ENCODE results near the gene PSPH. TPM values are rescaled to one million over a fixed set of nuclear protein-coding genes. Genes with fewer than 3 reads are reported as not detected.
"Not testable (repeated sequence)": the region's sequence is repeated elsewhere in the genome, so short reads cannot be mapped to it uniquely, and the experiment has no call there.

The PSPH gene
- total and polyA plus RNA-seq, 4 donors: 5.5 to 35.9 (median 9.0) TPM

GRCh38 chr7:56092789-56093531 lies 41.7 kb upstream of the PSPH start, which contains the start of gene PHKG1:
PHKG1 (minus strand) TSS chr7:56092952; CDS start chr7:56088941, 4,011 bp downstream.
- WGBS: 28% methylated on average over 19 of the region's 19 CpGs
- no peak within 1 kb of the TSS for H3K4me3 ChIP-seq (ENCODE audit: low read depth in 1 of 3, low read length in 3 of 3)
- no peaks in the 10 kb centered on the region for H3K36me3 ChIP-seq (ENCODE audit: control insufficient read depth in 4 of 4, insufficient read depth in 3 of 4, low read depth in 1 of 4, low read length in 3 of 4)
- TF ChIP-seq GABPA (IDR thresholded peaks at IDR 0.05 in 1 of 2, conservative IDR thresholded peaks at IDR 0.05 in 1 of 2): no peak
- TF ChIP-seq RXRA (IDR thresholded peaks at IDR 0.05): peak; percentile 24 to 28
- no peak for TF ChIP-seq YY1 (IDR thresholded peaks at IDR 0.05)
- TF ChIP-seq HNF4G (IDR thresholded peaks at IDR 0.05): no peak
- TF ChIP-seq FOXA1 (IDR thresholded peaks at IDR 0.05): no peak
- no peak for TF ChIP-seq TAF1 (conservative IDR thresholded peaks at IDR 0.05)
- peak; percentile 80 to 84 for TF ChIP-seq RAD21 (IDR thresholded peaks at IDR 0.05)
- TF ChIP-seq NR2F2 (IDR thresholded peaks at IDR 0.05): peak; percentile 36
- TF ChIP-seq, protein P1, sequence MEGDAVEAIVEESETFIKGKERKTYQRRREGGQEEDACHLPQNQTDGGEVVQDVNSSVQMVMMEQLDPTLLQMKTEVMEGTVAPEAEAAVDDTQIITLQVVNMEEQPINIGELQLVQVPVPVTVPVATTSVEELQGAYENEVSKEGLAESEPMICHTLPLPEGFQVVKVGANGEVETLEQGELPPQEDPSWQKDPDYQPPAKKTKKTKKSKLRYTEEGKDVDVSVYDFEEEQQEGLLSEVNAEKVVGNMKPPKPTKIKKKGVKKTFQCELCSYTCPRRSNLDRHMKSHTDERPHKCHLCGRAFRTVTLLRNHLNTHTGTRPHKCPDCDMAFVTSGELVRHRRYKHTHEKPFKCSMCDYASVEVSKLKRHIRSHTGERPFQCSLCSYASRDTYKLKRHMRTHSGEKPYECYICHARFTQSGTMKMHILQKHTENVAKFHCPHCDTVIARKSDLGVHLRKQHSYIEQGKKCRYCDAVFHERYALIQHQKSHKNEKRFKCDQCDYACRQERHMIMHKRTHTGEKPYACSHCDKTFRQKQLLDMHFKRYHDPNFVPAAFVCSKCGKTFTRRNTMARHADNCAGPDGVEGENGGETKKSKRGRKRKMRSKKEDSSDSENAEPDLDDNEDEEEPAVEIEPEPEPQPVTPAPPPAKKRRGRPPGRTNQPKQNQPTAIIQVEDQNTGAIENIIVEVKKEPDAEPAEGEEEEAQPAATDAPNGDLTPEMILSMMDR (IDR thresholded peaks at IDR 0.05; ENCODE audit: low read depth, low read length, missing input control): peak; percentile 64
- TF ChIP-seq, protein P2, sequence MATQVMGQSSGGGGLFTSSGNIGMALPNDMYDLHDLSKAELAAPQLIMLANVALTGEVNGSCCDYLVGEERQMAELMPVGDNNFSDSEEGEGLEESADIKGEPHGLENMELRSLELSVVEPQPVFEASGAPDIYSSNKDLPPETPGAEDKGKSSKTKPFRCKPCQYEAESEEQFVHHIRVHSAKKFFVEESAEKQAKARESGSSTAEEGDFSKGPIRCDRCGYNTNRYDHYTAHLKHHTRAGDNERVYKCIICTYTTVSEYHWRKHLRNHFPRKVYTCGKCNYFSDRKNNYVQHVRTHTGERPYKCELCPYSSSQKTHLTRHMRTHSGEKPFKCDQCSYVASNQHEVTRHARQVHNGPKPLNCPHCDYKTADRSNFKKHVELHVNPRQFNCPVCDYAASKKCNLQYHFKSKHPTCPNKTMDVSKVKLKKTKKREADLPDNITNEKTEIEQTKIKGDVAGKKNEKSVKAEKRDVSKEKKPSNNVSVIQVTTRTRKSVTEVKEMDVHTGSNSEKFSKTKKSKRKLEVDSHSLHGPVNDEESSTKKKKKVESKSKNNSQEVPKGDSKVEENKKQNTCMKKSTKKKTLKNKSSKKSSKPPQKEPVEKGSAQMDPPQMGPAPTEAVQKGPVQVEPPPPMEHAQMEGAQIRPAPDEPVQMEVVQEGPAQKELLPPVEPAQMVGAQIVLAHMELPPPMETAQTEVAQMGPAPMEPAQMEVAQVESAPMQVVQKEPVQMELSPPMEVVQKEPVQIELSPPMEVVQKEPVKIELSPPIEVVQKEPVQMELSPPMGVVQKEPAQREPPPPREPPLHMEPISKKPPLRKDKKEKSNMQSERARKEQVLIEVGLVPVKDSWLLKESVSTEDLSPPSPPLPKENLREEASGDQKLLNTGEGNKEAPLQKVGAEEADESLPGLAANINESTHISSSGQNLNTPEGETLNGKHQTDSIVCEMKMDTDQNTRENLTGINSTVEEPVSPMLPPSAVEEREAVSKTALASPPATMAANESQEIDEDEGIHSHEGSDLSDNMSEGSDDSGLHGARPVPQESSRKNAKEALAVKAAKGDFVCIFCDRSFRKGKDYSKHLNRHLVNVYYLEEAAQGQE (IDR thresholded peaks at IDR 0.05): no peak
- H3K27me3 ChIP-seq (ENCODE audit: control insufficient read depth in 4 of 4, insufficient read depth in 4 of 4, low read length in 3 of 4): no peaks in the 10 kb centered on the region
- H3K9ac ChIP-seq (ENCODE audit: low read depth in 1 of 2, low read length in 2 of 2): no peak within 1 kb of the TSS
- H3K27ac ChIP-seq (ENCODE audit: low read depth in 1 of 2, low read length in 2 of 2): peak within 1 kb of the TSS; percentile 14 to 43
- DNase-seq (ENCODE audit: low spot score): no peak
- H3K9me3 ChIP-seq (ENCODE audit: control insufficient read depth in 4 of 4, low read length in 3 of 4): no peaks in the 10 kb centered on the region
- peaks cover 1 to 13% (median 7%) of the 10 kb centered on the region in 4 donors for H3K4me1 ChIP-seq (ENCODE audit: control insufficient read depth in 4 of 4, insufficient read depth in 4 of 4, low read length in 3 of 4)

DNA sequence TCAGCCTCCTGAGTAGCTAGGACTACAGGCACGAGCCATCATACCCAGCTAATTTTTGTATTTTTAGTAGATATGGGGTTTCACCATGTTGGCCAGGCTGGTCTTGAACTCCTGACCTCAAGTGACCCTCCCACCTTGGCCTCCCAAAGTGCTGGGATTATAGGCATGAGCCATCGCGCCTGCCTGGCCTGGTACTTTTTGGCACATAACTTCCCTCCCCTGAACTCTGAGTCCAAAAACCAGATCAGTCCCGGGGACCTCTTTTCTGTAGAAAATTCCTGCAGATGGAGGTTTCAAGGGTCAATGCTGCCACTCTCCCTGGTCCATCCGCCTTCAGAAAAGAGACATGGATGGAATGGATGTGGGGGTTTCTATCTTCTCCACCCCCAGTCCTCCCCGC lies 41.1 kb upstream of the PSPH start:
- H3K27me3 ChIP-seq (ENCODE audit: control insufficient read depth in 4 of 4, insufficient read depth in 4 of 4, low read length in 3 of 4); H3K9ac ChIP-seq (ENCODE audit: low read depth in 1 of 2, low read length in 2 of 2); H3K36me3 ChIP-seq (ENCODE audit: control insufficient read depth in 4 of 4, insufficient read depth in 3 of 4, low read depth in 1 of 4, low read length in 3 of 4); H3K4me3 ChIP-seq (ENCODE audit: low read depth in 1 of 3, low read length in 3 of 3); DNase-seq (ENCODE audit: low spot score); H3K9me3 ChIP-seq (ENCODE audit: control insufficient read depth in 4 of 4, low read length in 3 of 4): not testable (repeated sequence)
- peak overlapping the region in 1 of 2 donors; percentile 14 for H3K27ac ChIP-seq (ENCODE audit: low read depth in 1 of 2, low read length in 2 of 2)
- WGBS: 37% methylated on average over 6 of the region's 6 CpGs
- TF ChIP-seq HNF4A (conservative IDR thresholded peaks at IDR 0.05): peak; percentile 26 to 45
- H3K4me1 ChIP-seq (ENCODE audit: control insufficient read depth in 4 of 4, insufficient read depth in 4 of 4, low read length in 3 of 4): peaks cover 1 to 13% (median 7%) of the 10 kb centered on the region in 4 donors

DNA sequence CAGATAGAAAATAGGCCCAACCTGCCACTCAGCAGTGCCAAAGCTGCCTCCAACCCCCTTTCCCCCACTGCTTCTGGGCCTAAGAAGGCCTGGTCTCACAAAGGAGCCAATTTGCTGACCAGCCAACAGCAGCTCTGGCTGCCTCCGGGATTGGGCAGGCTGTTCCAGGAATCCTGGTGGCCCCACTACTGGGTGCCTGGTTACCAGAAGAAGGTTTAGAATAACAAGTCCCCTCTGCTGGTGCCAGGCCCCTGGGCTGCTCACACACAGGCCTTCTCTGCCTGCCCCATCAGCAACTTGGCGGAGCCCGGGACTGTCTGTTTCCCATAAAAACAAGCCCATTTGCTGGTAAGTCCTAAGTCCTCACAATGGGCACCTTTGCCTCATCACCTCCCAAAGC lies 40.3 kb upstream of the PSPH start:
- Histone ChIP-seq H3K4me1 (ENCODE audit: control insufficient read depth in 4 of 4, insufficient read depth in 4 of 4, low read length in 3 of 4) (peaks cover 1 to 13% (median 7%) of the 10 kb centered on the region in 4 donors), H3K9ac (ENCODE audit: low read depth in 1 of 2, low read length in 2 of 2) (no peak overlapping the region), H3K27ac (ENCODE audit: low read depth in 1 of 2, low read length in 2 of 2) (no peak overlapping the region), H3K27me3 (ENCODE audit: control insufficient read depth in 4 of 4, insufficient read depth in 4 of 4, low read length in 3 of 4) (no peaks in the 10 kb centered on the region), H3K36me3 (ENCODE audit: control insufficient read depth in 4 of 4, insufficient read depth in 3 of 4, low read depth in 1 of 4, low read length in 3 of 4) (peaks cover 0 to 5% (median 2%) of the 10 kb centered on the region in 4 donors), H3K4me3 (ENCODE audit: low read depth in 1 of 3, low read length in 3 of 3) (no peak overlapping the region), H3K9me3 (ENCODE audit: control insufficient read depth in 4 of 4, low read length in 3 of 4) (no peaks in the 10 kb centered on the region)
- no peak for DNase-seq (ENCODE audit: low spot score)
- 84% methylated on average over 3 of the region's 3 CpGs for WGBS
- no peak for TF ChIP-seq YY1 (IDR thresholded peaks at IDR 0.05)
- no peak for TF ChIP-seq RAD21 (IDR thresholded peaks at IDR 0.05)
- no peak for TF ChIP-seq NR2F2 (IDR thresholded peaks at IDR 0.05)
- TF ChIP-seq, protein P3, sequence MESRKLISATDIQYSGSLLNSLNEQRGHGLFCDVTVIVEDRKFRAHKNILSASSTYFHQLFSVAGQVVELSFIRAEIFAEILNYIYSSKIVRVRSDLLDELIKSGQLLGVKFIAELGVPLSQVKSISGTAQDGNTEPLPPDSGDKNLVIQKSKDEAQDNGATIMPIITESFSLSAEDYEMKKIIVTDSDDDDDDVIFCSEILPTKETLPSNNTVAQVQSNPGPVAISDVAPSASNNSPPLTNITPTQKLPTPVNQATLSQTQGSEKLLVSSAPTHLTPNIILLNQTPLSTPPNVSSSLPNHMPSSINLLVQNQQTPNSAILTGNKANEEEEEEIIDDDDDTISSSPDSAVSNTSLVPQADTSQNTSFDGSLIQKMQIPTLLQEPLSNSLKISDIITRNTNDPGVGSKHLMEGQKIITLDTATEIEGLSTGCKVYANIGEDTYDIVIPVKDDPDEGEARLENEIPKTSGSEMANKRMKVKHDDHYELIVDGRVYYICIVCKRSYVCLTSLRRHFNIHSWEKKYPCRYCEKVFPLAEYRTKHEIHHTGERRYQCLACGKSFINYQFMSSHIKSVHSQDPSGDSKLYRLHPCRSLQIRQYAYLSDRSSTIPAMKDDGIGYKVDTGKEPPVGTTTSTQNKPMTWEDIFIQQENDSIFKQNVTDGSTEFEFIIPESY (IDR thresholded peaks at IDR 0.05): no peak
- TF ChIP-seq HNF4A (conservative IDR thresholded peaks at IDR 0.05): no peak
- TF ChIP-seq, protein P4, sequence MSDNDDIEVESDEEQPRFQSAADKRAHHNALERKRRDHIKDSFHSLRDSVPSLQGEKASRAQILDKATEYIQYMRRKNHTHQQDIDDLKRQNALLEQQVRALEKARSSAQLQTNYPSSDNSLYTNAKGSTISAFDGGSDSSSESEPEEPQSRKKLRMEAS (IDR thresholded peaks at IDR 0.05): no peak
- no peak for TF ChIP-seq FOXA2 (IDR thresholded peaks at IDR 0.05)
- TF ChIP-seq FOXA1 (IDR thresholded peaks at IDR 0.05): no peak
- TF ChIP-seq GABPA (IDR thresholded peaks at IDR 0.05 in 1 of 2, conservative IDR thresholded peaks at IDR 0.05 in 1 of 2): no peak
- no peak for TF ChIP-seq ATF3 (IDR thresholded peaks at IDR 0.05)
- TF ChIP-seq RXRA (IDR thresholded peaks at IDR 0.05): no peak
- no peak for TF ChIP-seq TAF1 (conservative IDR thresholded peaks at IDR 0.05)

All from liver (tissue), 9 donors.